HepG2 (cell line): ENCODE measurements around the gene NEMP2.

Source experiments
- POLR2AphosphoS2 ChIP-seq: IDR thresholded peaks from 2 replicates; pipeline ENCODE4 v1.6.1; 2011; ENCODE audit warnings: low read depth, low read length, improper control_type of control experiment
- POLR2AphosphoS5 ChIP-seq: IDR thresholded peaks from 2 replicates; pipeline ENCODE4 v1.6.1; 2012; ENCODE audit warnings: low read depth, low read length
- TAF1 ChIP-seq: sonication (generic); formaldehyde crosslinking; IDR thresholded peaks from 2 replicates; pipeline ENCODE4 v1.4.0; 2020; ENCODE audit warnings: missing genetic modification reagents
- ZNF276 ChIP-seq: sonication (generic); formaldehyde crosslinking; IDR thresholded peaks from 2 replicates; pipeline ENCODE4 v1.4.0; 2020; ENCODE audit warnings: mild to moderate bottlenecking, low read depth, missing genetic modification reagents
- ZSCAN22 ChIP-seq: sonication (generic); formaldehyde crosslinking; IDR thresholded peaks from 2 replicates; pipeline ENCODE4 v1.4.0; 2020; ENCODE audit warnings: mild to moderate bottlenecking, missing genetic modification reagents

- TF ChIP-seq POLR2AphosphoS2 (no peak), TAF1 (CRISPR knock-in tag) (no peak), ZSCAN22 (CRISPR knock-in tag) (no peak), ZNF276 (CRISPR knock-in tag) (no peak), POLR2AphosphoS5 (no peak)
These were observed 44.0 kb downstream of the NEMP2 start for GRCh38 chr2:190490502-190490901.
